SU-DHL-6 (cell line): ENCODE results near the gene ABHD17A.

ENCODE experiments used
- CTCF ChIP-seq: fragments of 200-600 bp; sonication (generic); IDR thresholded peaks from one replicate; pipeline ENCODE4 v1.5.1; 2017; ENCODE audit warnings: antibody characterized with exemption, mild to moderate bottlenecking, low read length, moderate library complexity; ENCODE audit not compliant: insufficient read depth, poor library complexity, severe bottlenecking
- EZH2phosphoT487 ChIP-seq: fragments of 200-600 bp; sonication (generic), shearing (Covaris generic); conservative IDR thresholded peaks from 2 replicates; pipeline ENCODE4 v1.6.1; 2018; ENCODE audit warnings: mild to moderate bottlenecking, antibody characterized with exemption, low read length, moderate library complexity, mixed read lengths

DNA sequence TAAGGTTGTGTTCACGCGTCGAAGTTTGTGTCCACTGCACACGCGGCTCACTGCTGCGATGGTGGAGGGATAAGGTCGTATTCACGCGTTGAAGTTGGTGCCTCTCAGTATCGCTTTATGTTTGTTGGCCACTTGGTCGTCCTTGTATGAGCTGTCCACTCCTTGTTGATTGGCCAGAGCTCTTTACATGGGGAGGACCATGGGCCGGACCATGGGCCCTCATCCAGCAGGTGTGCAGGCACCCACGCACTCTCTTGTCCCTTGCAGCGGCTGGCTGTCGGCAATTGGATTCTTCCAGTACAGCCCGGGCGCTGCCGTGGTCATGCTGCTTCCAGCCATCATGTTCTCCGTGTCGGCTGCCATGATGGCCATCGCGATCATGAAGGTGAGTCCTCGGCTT is 37.5 kb upstream of the ABHD17A start:
- TF ChIP-seq CTCF (no peak), EZH2phosphoT487 (no peak)
